Panc1 (cell line): Measurements from ENCODE around the gene EPGN. TPM values are rescaled to one million over a fixed set of nuclear protein-coding genes. Genes with fewer than 3 reads are reported as not detected.

Experiments used
- ATAC-seq: fragments of 200-7000 bp; cut with Tn5 transposase; 2 replicates; pipeline ENCODE4 v1.9.1; 2020; ENCODE audit warnings: mild to moderate bottlenecking, moderate library complexity
- BruUV-seq: library from RNA; stranded (reverse); fragments of 400-500 nt; replicated peaks from 2 replicates; lab custom pipeline; 2021; lab: Mats Ljungman, UMichigan
- CTCF ChIA-PET: fragments of 300-600 bp; sonication (Branson Sonifier 250); formaldehyde crosslinking; loops from one replicate; lab custom pipeline; 2022; ENCODE audit warnings: antibody characterized with exemption; lab: Charles Lee
- POLR2A ChIA-PET: fragments of 300-600 bp; sonication (Branson Sonifier 250); formaldehyde crosslinking; loops from one replicate; lab custom pipeline; 2022; ENCODE audit warnings: antibody characterized with exemption; lab: Charles Lee
- DNase-seq: peaks from one replicate; pipeline ENCODE4 v3.0.0-alpha.2; 2010; ENCODE audit warnings: low read depth, low spot score
- H3K27ac ChIP-seq: 2 replicates; pipeline ENCODE4 v1.5.1; 2011; ENCODE audit warnings: mild to moderate bottlenecking, low read length, inconsistent platforms
- H3K27me3 ChIP-seq: fragments of 200-500 bp; sonication (Bioruptor generic); 2 replicates; pipeline ENCODE4 v1.6.0; 2014; ENCODE audit warnings: low read length, inconsistent platforms; ENCODE audit not compliant: control insufficient read depth, insufficient read depth
- H3K36me3 ChIP-seq: fragments of 200-500 bp; sonication (Bioruptor generic); 2 replicates; pipeline ENCODE4 v1.5.1; 2014; ENCODE audit warnings: inconsistent platforms, mild to moderate bottlenecking, low read length, moderate library complexity; ENCODE audit not compliant: control insufficient read depth, insufficient read depth
- H3K4me1 ChIP-seq: 2 replicates; pipeline ENCODE4 v1.5.1; 2011; ENCODE audit warnings: inconsistent platforms, mild to moderate bottlenecking, low read length, moderate library complexity; ENCODE audit not compliant: control insufficient read depth, insufficient read depth
- H3K4me3 ChIP-seq, 2 experiments: 2 replicates each; pipeline ENCODE4 v1.5.1; 2011 to 2012; ENCODE audit warnings: low read depth in 2 of 2, low read length in 2 of 2, mild to moderate bottlenecking in 2 of 2, inconsistent platforms in 1 of 2, moderate library complexity in 1 of 2
- H3K9me3 ChIP-seq: fragments of 200-500 bp; sonication (Bioruptor generic); 2 replicates; pipeline ENCODE4 v1.5.1; 2014; ENCODE audit warnings: low read depth, mild to moderate bottlenecking, inconsistent platforms, low read length, moderate library complexity; ENCODE audit not compliant: control insufficient read depth, insufficient read depth
- POLR2AphosphoS5 ChIP-seq: IDR thresholded peaks from 2 replicates; pipeline ENCODE4 v1.6.1; 2012; ENCODE audit warnings: mild to moderate bottlenecking, low read depth, low read length, moderate library complexity
- SIN3A ChIP-seq: IDR thresholded peaks from 2 replicates; pipeline ENCODE4 v1.6.1; 2012; ENCODE audit warnings: low read depth, mild to moderate bottlenecking, low read length, moderate library complexity, borderline replicate concordance; ENCODE audit not compliant: insufficient read depth
- TCF7L2 ChIP-seq: IDR thresholded peaks from 2 replicates; pipeline ENCODE4 v1.6.1; 2011; ENCODE audit warnings: mild to moderate bottlenecking, low read depth, low read length, inconsistent platforms
- in situ Hi-C: cut with HindIII; loops from 2 replicates; pipeline ENCODE4 v1.10.0; 2016; ENCODE audit warnings: low sequenced_read_pairs, low pct_unique_long_range_greater_than_20kb
- intact Hi-C: fragments of 100-400 bp; cut with micrococcal nuclease; formaldehyde crosslinking; loops from one replicate; pipeline ENCODE4 v1.10.0; 2022; ENCODE audit not compliant: unreplicated experiment
- total RNA-seq: library from RNA; stranded (reverse); gene quantifications from one replicate; pipeline ENCODE4 v1.2.1, GENCODE V29; 2021; ENCODE audit not compliant: unreplicated experiment
- TF ChIP-seq, protein P1 (sequence below), 2 experiments: IDR thresholded peaks; 2 replicates each; pipeline ENCODE4 v1.6.1; 2011 to 2012; ENCODE audit warnings: low read depth in 2 of 2, control low read depth in 1 of 2, low read length in 1 of 2, mild to moderate bottlenecking in 1 of 2, moderate library complexity in 1 of 2; ENCODE audit not compliant: insufficient read depth in 1 of 2
- TF ChIP-seq, protein P2 (sequence below): fragments of 450-650 bp; IDR thresholded peaks from 2 replicates; pipeline ENCODE4 v1.5.1; 2017; ENCODE audit warnings: mild to moderate bottlenecking

EPGN gene
- total RNA-seq, 1 experiment from 2014 or later, result not detected

DNA sequence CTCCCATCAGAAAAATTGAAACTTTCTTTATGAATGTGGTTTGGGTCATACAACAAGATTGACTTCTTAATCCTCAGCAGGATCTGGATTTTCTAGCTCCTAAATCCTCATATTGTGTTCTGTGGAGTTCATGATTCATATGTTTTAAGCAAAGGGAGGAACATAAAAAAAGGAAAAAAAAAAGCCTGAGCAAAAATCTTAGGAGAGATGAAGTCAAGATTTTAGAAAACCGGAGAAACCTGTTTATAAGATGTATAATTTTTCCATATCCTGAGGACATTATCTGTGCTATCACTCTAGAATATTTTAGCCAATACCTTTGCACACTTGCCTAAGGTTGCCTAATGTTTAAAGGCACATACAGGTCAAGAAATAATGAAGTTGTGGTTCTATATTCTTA lies 49.7 kb downstream of the EPGN start:
- H3K27me3 ChIP-seq, result no peaks in the 10 kb centered on the region
- no peak for TF ChIP-seq TCF7L2
- no peak for TF ChIP-seq POLR2AphosphoS5
- TF ChIP-seq, protein P1, sequence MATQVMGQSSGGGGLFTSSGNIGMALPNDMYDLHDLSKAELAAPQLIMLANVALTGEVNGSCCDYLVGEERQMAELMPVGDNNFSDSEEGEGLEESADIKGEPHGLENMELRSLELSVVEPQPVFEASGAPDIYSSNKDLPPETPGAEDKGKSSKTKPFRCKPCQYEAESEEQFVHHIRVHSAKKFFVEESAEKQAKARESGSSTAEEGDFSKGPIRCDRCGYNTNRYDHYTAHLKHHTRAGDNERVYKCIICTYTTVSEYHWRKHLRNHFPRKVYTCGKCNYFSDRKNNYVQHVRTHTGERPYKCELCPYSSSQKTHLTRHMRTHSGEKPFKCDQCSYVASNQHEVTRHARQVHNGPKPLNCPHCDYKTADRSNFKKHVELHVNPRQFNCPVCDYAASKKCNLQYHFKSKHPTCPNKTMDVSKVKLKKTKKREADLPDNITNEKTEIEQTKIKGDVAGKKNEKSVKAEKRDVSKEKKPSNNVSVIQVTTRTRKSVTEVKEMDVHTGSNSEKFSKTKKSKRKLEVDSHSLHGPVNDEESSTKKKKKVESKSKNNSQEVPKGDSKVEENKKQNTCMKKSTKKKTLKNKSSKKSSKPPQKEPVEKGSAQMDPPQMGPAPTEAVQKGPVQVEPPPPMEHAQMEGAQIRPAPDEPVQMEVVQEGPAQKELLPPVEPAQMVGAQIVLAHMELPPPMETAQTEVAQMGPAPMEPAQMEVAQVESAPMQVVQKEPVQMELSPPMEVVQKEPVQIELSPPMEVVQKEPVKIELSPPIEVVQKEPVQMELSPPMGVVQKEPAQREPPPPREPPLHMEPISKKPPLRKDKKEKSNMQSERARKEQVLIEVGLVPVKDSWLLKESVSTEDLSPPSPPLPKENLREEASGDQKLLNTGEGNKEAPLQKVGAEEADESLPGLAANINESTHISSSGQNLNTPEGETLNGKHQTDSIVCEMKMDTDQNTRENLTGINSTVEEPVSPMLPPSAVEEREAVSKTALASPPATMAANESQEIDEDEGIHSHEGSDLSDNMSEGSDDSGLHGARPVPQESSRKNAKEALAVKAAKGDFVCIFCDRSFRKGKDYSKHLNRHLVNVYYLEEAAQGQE (IDR thresholded peaks at IDR 0.05; ENCODE audit: insufficient read depth in 1 of 2, low read depth in 2 of 2, low read length in 1 of 2), result no peak
- TF ChIP-seq SIN3A, result no peak
- TF ChIP-seq, protein P2, sequence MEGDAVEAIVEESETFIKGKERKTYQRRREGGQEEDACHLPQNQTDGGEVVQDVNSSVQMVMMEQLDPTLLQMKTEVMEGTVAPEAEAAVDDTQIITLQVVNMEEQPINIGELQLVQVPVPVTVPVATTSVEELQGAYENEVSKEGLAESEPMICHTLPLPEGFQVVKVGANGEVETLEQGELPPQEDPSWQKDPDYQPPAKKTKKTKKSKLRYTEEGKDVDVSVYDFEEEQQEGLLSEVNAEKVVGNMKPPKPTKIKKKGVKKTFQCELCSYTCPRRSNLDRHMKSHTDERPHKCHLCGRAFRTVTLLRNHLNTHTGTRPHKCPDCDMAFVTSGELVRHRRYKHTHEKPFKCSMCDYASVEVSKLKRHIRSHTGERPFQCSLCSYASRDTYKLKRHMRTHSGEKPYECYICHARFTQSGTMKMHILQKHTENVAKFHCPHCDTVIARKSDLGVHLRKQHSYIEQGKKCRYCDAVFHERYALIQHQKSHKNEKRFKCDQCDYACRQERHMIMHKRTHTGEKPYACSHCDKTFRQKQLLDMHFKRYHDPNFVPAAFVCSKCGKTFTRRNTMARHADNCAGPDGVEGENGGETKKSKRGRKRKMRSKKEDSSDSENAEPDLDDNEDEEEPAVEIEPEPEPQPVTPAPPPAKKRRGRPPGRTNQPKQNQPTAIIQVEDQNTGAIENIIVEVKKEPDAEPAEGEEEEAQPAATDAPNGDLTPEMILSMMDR, result no peak
- ChIA-PET CTCF (no interaction called here), POLR2A (no interaction called here)
- intact Hi-C loops (no loop called here), in situ Hi-C loops (no loop called here)
- no peak for ATAC-seq
- no peak for DNase-seq
- no peaks in the 10 kb centered on the region for H3K9me3 ChIP-seq
- H3K27ac ChIP-seq, result no peak overlapping the region
- no peaks in the 10 kb centered on the region for H3K36me3 ChIP-seq
- BruUV-seq, result no TSS peak
- no peaks in the 10 kb centered on the region for H3K4me1 ChIP-seq
- H3K4me3 ChIP-seq, result no peak overlapping the region

DNA sequence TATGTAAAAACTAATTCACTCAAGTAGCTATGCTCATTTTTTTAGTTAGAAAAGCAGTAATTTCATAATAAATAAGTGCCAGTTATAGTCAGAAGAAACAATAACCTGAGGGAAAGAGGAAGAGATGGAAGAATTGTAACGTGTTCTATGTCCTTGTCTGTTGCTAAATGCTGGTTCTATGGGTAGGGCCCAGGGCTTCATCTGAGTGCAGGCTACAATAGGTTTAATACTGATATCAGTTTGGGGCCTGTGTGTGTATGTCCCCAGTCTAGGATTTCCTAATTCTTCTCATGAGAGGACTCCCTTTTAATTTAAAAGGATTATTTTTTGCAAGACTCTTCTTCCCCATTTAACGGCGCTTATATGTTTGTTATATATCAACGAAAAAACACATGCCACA lies 53.4 kb downstream of the EPGN start:
- no peak overlapping the region for H3K4me3 ChIP-seq
- H3K9me3 ChIP-seq, result no peaks in the 10 kb centered on the region
- TF ChIP-seq, protein P1 (IDR thresholded peaks at IDR 0.05; ENCODE audit: insufficient read depth in 1 of 2, low read depth in 2 of 2, low read length in 1 of 2), result no peak
- TF ChIP-seq TCF7L2 (no peak), SIN3A (no peak), POLR2AphosphoS5 (no peak)
- TF ChIP-seq, protein P2, result no peak
- BruUV-seq, result no TSS peak
- no peak for ATAC-seq
- no peak for DNase-seq
- intact Hi-C loops (no loop called here), in situ Hi-C loops (no loop called here)
- peaks cover 2% of the 10 kb centered on the region; the same call in 1 of the 2 replicates for H3K36me3 ChIP-seq
- H3K27ac ChIP-seq, result no peak overlapping the region
- H3K4me1 ChIP-seq, result peaks cover 3% of the 10 kb centered on the region; the same call in 1 of the 2 replicates
- POLR2A ChIA-PET, result no interaction called here
- CTCF ChIA-PET, result no interaction called here
- no peaks in the 10 kb centered on the region for H3K27me3 ChIP-seq
